Prostate gland (tissue), 2 donors: Measurements from ENCODE around the gene EIF4G3. TPM values are rescaled to one million over a fixed set of nuclear protein-coding genes. Genes with fewer than 3 reads are reported as not detected.
"Not testable (repeated sequence)": the region's sequence is repeated elsewhere in the genome, so short reads cannot be mapped to it uniquely, and the experiment has no call there.

Source experiments
- DNase-seq: peaks from one replicate; pipeline ENCODE4 v3.0.0-alpha.2; 2019; ENCODE audit warnings: low spot score
- H3K27ac ChIP-seq, 2 donors: fragments of 200-600 bp; sonication (generic); 2 replicates each; pipeline ENCODE4 v1.5.1; 2017 to 2019
- H3K27me3 ChIP-seq: fragments of 200-600 bp; sonication (generic); replicated peaks from 2 replicates; pipeline ENCODE4 v1.5.1; 2019; ENCODE audit not compliant: insufficient read depth
- H3K36me3 ChIP-seq, 2 donors: fragments of 200-600 bp; sonication (generic); 1 replicate in 1 of 2; 2 replicates in 1 of 2; pipeline versions ENCODE4 v1.5.1 to v1.8.1; 2017 to 2019
- H3K4me1 ChIP-seq: fragments of 200-600 bp; sonication (generic); replicated peaks from 2 replicates; pipeline ENCODE4 v1.5.1; 2019
- H3K4me3 ChIP-seq, 2 donors: fragments of 200-600 bp; sonication (generic); 2 replicates each; pipeline ENCODE4 v1.5.1; 2017 to 2019
- H3K9me3 ChIP-seq: fragments of 200-600 bp; sonication (generic); 2 replicates; pipeline ENCODE4 v1.5.1; 2017
- POLR2A ChIP-seq: fragments of 450-650 bp; IDR thresholded peaks from one replicate; pipeline ENCODE4 v1.6.1; 2016; ENCODE audit warnings: antibody characterized with exemption, mild to moderate bottlenecking
- POLR2AphosphoS5 ChIP-seq: sonication (generic); formaldehyde crosslinking; IDR thresholded peaks from one replicate; pipeline ENCODE4 v1.6.1; 2017; ENCODE audit warnings: antibody characterized with exemption
- WGBS: methylation state at CpG from one replicate; pipeline ENCODE4 v1.1.5; 2018; 5-methylcytosine and 5-hydroxymethylcytosine counted together
- intact Hi-C: fragments of 100-400 bp; cut with DNase I; formaldehyde crosslinking; loops from one replicate; pipeline ENCODE4 v1.14.2; 2022
- total RNA-seq, 2 donors: library from RNA; depleted of rRNA; stranded (reverse); fragments of >200 nt; gene quantifications; one replicate each; pipeline ENCODE4 v1.1.0, GENCODE V29; 2016
- TF ChIP-seq, protein P1 (sequence below), 4 experiments: fragments of 200-600 bp in 2 of 4; fragments of 450-650 bp in 2 of 4; sonication (generic) in 2 of 4; IDR thresholded peaks; 1 replicate in 3 of 4; 2 replicates in 1 of 4; pipeline ENCODE4 v1.5.1; 2016 to 2019; ENCODE audit warnings: antibody characterized with exemption in 4 of 4, mild to moderate bottlenecking in 2 of 4, moderate library complexity in 2 of 4

EIF4G3 gene
- total RNA-seq, 2 donors from 2014 or later, result 28.3 to 81.1 TPM

GRCh38 chr1:21205416-21205815 lies 28.7 kb upstream of the EIF4G3 start:
- Histone ChIP-seq H3K36me3 (no peaks in the 10 kb centered on the region), H3K9me3 (no peaks in the 10 kb centered on the region), H3K4me1 (no peaks in the 10 kb centered on the region), H3K27me3 (no peaks in the 10 kb centered on the region), H3K4me3 (no peak overlapping the region), H3K27ac (no peak overlapping the region)
- intact Hi-C loops, result no loop called here
- no peak for TF ChIP-seq POLR2A
- TF ChIP-seq, protein P1, sequence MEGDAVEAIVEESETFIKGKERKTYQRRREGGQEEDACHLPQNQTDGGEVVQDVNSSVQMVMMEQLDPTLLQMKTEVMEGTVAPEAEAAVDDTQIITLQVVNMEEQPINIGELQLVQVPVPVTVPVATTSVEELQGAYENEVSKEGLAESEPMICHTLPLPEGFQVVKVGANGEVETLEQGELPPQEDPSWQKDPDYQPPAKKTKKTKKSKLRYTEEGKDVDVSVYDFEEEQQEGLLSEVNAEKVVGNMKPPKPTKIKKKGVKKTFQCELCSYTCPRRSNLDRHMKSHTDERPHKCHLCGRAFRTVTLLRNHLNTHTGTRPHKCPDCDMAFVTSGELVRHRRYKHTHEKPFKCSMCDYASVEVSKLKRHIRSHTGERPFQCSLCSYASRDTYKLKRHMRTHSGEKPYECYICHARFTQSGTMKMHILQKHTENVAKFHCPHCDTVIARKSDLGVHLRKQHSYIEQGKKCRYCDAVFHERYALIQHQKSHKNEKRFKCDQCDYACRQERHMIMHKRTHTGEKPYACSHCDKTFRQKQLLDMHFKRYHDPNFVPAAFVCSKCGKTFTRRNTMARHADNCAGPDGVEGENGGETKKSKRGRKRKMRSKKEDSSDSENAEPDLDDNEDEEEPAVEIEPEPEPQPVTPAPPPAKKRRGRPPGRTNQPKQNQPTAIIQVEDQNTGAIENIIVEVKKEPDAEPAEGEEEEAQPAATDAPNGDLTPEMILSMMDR (IDR thresholded peaks at IDR 0.05), result no peak
- TF ChIP-seq POLR2AphosphoS5, result no peak
- WGBS, result 91% methylated on average over 5 of the region's 5 CpGs
- DNase-seq, result no peak

- WGBS, result 90% methylated on average over 4 of the region's 4 CpGs
Measured at GRCh38 chr1:21201650-21202049, 25.0 kb upstream of the EIF4G3 start.

GRCh38 chr1:21201238-21201637 lies 24.5 kb upstream of the EIF4G3 start:
- 95% methylated on average over 5 of the region's 5 CpGs for WGBS
- H3K27me3 ChIP-seq, H3K27ac ChIP-seq, H3K4me3 ChIP-seq, H3K4me1 ChIP-seq, DNase-seq, H3K9me3 ChIP-seq, H3K36me3 ChIP-seq, intact Hi-C loops: not testable (repeated sequence)

More at GRCh38 chr1:21201650-21202049, 25.0 kb upstream of the EIF4G3 start:
- H3K4me1 ChIP-seq, result no peaks in the 10 kb centered on the region
- no peaks in the 10 kb centered on the region for H3K9me3 ChIP-seq
- H3K27me3 ChIP-seq, result no peaks in the 10 kb centered on the region
- TF ChIP-seq POLR2AphosphoS5, result no peak
- TF ChIP-seq POLR2A, result no peak
- TF ChIP-seq, protein P1 (IDR thresholded peaks at IDR 0.05), result no peak
- intact Hi-C loops, result no loop called here
- H3K27ac ChIP-seq, result no peak overlapping the region
- H3K4me3 ChIP-seq, result no peak overlapping the region
- H3K36me3 ChIP-seq, result no peaks in the 10 kb centered on the region
- no peak for DNase-seq

DNA sequence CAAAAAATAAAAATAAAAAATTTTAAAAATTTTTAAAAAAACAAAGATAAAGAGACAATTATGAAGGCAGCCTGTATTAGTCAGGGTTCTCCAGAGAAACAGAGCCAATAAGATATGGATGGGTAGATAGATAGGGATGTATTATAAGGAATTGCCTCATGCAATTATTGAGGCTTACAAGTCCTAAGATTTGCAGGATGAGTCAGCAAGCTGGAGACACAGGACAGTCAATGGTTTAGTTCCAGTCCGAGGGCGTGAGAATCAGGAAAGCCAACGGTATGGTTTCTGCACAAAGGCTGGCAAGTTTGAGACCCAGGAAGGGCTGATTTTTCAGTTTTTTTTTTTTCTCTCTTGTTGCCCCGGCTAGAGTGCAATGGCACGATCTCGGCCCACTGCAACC lies 24.1 kb upstream of the EIF4G3 start:
- intact Hi-C loops, result no loop called here
- no peaks in the 10 kb centered on the region for H3K9me3 ChIP-seq
- DNase-seq, result no peak
- no peak overlapping the region for H3K4me3 ChIP-seq
- no peaks in the 10 kb centered on the region for H3K27me3 ChIP-seq
- TF ChIP-seq POLR2A (no peak), POLR2AphosphoS5 (no peak)
- TF ChIP-seq, protein P1 (IDR thresholded peaks at IDR 0.05), result no peak
- no peak overlapping the region for H3K27ac ChIP-seq
- no peaks in the 10 kb centered on the region for H3K4me1 ChIP-seq
- 87% methylated on average over 6 of the region's 6 CpGs for WGBS
- H3K36me3 ChIP-seq, result no peaks in the 10 kb centered on the region

- Histone ChIP-seq H3K36me3 (no peaks in the 10 kb centered on the region), H3K27ac (no peak overlapping the region), H3K27me3 (no peaks in the 10 kb centered on the region), H3K4me1 (no peaks in the 10 kb centered on the region), H3K4me3 (no peak overlapping the region), H3K9me3 (no peaks in the 10 kb centered on the region)
- whole genome bisulfite sequencing, result 55% methylated on average over 4 of the region's 4 CpGs
- intact Hi-C loops, result loop anchor here (5.0 kb wide), 1 partner anchor 217 kb away; no protein-coding TSS in a partner anchor
- TF ChIP-seq POLR2AphosphoS5, result no peak
- TF ChIP-seq, protein P1 (IDR thresholded peaks at IDR 0.05), result no peak
- TF ChIP-seq POLR2A, result no peak
- DNase-seq, result no peak
Measured at GRCh38 chr1:21198929-21199328, 22.2 kb upstream of the EIF4G3 start.
